K562 (cell line): ENCODE results near the gene UQCRC2. TPM values are rescaled to one million over a fixed set of nuclear protein-coding genes. Genes with fewer than 3 reads are reported as not detected.

Experiments
- ATAC-seq: fragments of 200-7000 bp; cut with Tn5 transposase; 3 replicates; pipeline ENCODE4 v1.9.1; 2020; ENCODE audit warnings: moderate library complexity
- BruUV-seq: library from RNA; stranded (reverse); fragments of 400-500 nt; replicated peaks from 2 replicates; lab custom pipeline; 2021; lab: Mats Ljungman, UMichigan
- CTCF ChIA-PET: fragments of 300-600 bp; formaldehyde crosslinking; extraction: SDS; loops from one replicate; lab custom pipeline; 2021; ENCODE audit warnings: low intra/inter-chr PET ratio; lab: Yijun Ruan, JAX
- POLR2A ChIA-PET: fragments of 300-600, 350-650 bp; sonication (Branson Sonifier 250); formaldehyde crosslinking; extraction: SDS; loops from one replicate; lab custom pipeline; 2021; ENCODE audit warnings: antibody characterized with exemption, inconsistent platforms; lab: Yijun Ruan, JAX
- DNase-seq, 4 experiments: peaks; one replicate each; pipeline versions ENCODE4 v3.0.0 to v3.0.0-alpha.2; 2011 to 2018; ENCODE audit warnings: low spot score in 3 of 4, mixed read lengths in 3 of 4; ENCODE audit errors: extremely low read depth in 1 of 4
- FAIRE-seq: peaks from 2 replicates; lab custom pipeline; 2011; peaks lifted over from hg19 to GRCh38; lab: Jason Lieb, UNC
- H2AFZ ChIP-seq: 2 replicates; pipeline ENCODE4 v1.6.0; 2011; ENCODE audit warnings: low read depth, low read length, control low read depth, inconsistent platforms
- H3K27ac ChIP-seq: fragments of 200-600 bp; 3 replicates; pipeline ENCODE4 v1.8.0; 2011; ENCODE audit warnings: low read depth, mild to moderate bottlenecking, control low read depth, inconsistent platforms, low read length, moderate library complexity, mixed read lengths; ENCODE audit errors: extremely low read depth
- H3K27me3 ChIP-seq, 2 experiments: fragments of 300-600 bp in 1 of 2; 2 replicates in 1 of 2; 3 replicates in 1 of 2; pipeline versions ENCODE4 v1.6.0 to v1.8.0; 2011; ENCODE audit warnings: inconsistent platforms in 2 of 2, low read length in 2 of 2, mild to moderate bottlenecking in 1 of 2, mixed read lengths in 1 of 2, moderate library complexity in 1 of 2; ENCODE audit not compliant: control insufficient read depth in 2 of 2, insufficient read depth in 2 of 2
- H3K36me3 ChIP-seq: fragments of 300-600 bp; 3 replicates; pipeline ENCODE4 v1.8.0; 2011; ENCODE audit warnings: mild to moderate bottlenecking, low read length, inconsistent platforms; ENCODE audit not compliant: control insufficient read depth, insufficient read depth
- H3K4me1 ChIP-seq, 2 experiments: fragments of 200-600 bp in 1 of 2; replicated peaks in 1 of 2; 2 replicates in 1 of 2; 3 replicates in 1 of 2; pipeline versions ENCODE4 v1.5.1 to v1.8.0; 2011; ENCODE audit warnings: inconsistent platforms in 2 of 2, low read length in 2 of 2, mild to moderate bottlenecking in 1 of 2, mixed read lengths in 1 of 2, moderate library complexity in 1 of 2; ENCODE audit not compliant: control insufficient read depth in 2 of 2, insufficient read depth in 2 of 2
- H3K4me2 ChIP-seq: 2 replicates; pipeline ENCODE4 v1.6.1; 2011; ENCODE audit warnings: low read length, control low read depth, inconsistent platforms, mixed read lengths; ENCODE audit not compliant: insufficient read depth
- H3K4me3 ChIP-seq: fragments of 200-600 bp; sonication (generic), shearing (Covaris generic); 2 replicates; pipeline ENCODE4 v1.5.1; 2016; ENCODE audit warnings: control low read depth, inconsistent platforms
- H3K79me2 ChIP-seq: fragments of 200-600 bp; 3 replicates; pipeline ENCODE4 v1.8.0; 2011; ENCODE audit warnings: low read length, inconsistent platforms; ENCODE audit not compliant: control insufficient read depth, insufficient read depth
- H3K9ac ChIP-seq, 2 experiments: 2 replicates each; pipeline versions ENCODE4 v1.6.0 to v1.6.1; 2011; ENCODE audit warnings: low read depth in 2 of 2, low read length in 2 of 2, control low read depth in 1 of 2, inconsistent platforms in 1 of 2, mild to moderate bottlenecking in 1 of 2, mixed read lengths in 1 of 2; ENCODE audit not compliant: insufficient read depth in 1 of 2
- H3K9me1 ChIP-seq: one replicate; pipeline ENCODE4 v1.6.0; 2011; ENCODE audit warnings: inconsistent platforms, mild to moderate bottlenecking, low read length, moderate library complexity; ENCODE audit not compliant: control insufficient read depth, insufficient read depth
- H3K9me3 ChIP-seq: replicated peaks from 2 replicates; pipeline ENCODE4 v1.5.1; 2011; ENCODE audit warnings: low read depth, low read length, inconsistent platforms; ENCODE audit not compliant: control insufficient read depth, insufficient read depth
- H4K20me1 ChIP-seq: replicated peaks from 2 replicates; pipeline ENCODE4 v1.6.1; 2011; ENCODE audit warnings: low read length, inconsistent platforms, mixed read lengths; ENCODE audit not compliant: control insufficient read depth, insufficient read depth
- CHD1 ChIP-seq: fragments of 200-600 bp; sonication (generic); IDR thresholded peaks from one replicate; pipeline ENCODE4 v1.6.1; 2012; ENCODE audit warnings: mild to moderate bottlenecking, moderate library complexity, low read length, inconsistent platforms
- DNMT1 ChIP-seq: fragments of 450-650 bp; IDR thresholded peaks from 2 replicates; pipeline ENCODE4 v1.6.1; 2016; ENCODE audit warnings: antibody characterized with exemption, mild to moderate bottlenecking
- GABPA ChIP-seq: fragments of 200-800 bp; sonication (Bioruptor generic); conservative IDR thresholded peaks from 2 replicates; pipeline ENCODE4 v1.6.1; 2016; ENCODE audit warnings: low read depth, missing genetic modification characterization, missing compliant biosample characterization
- HMG20B ChIP-seq: fragments of 250-450 bp; sonication (Bioruptor Pico); IDR thresholded peaks from 2 replicates; pipeline ENCODE4 v1.5.0; 2021; ENCODE audit warnings: mild to moderate bottlenecking
- POLR2G ChIP-seq: fragments of 200-400 bp; formaldehyde crosslinking; IDR thresholded peaks from 2 replicates; pipeline ENCODE4 v1.6.1; 2017; ENCODE audit warnings: low read depth, mild to moderate bottlenecking, antibody characterized with exemption, low read length, moderate library complexity
- RBFOX2 ChIP-seq: fragments of 200-400 bp; formaldehyde crosslinking; IDR thresholded peaks from 2 replicates; pipeline ENCODE4 v1.6.1; 2017; ENCODE audit warnings: low read depth, mild to moderate bottlenecking, low read length, moderate library complexity
- RCOR1 ChIP-seq, 2 experiments: IDR thresholded peaks; 2 replicates each; pipeline ENCODE4 v1.6.1; 2012; ENCODE audit warnings: low read depth in 2 of 2, low read length in 2 of 2, borderline replicate concordance in 1 of 2, improper control_type of control experiment in 1 of 2
- SMARCB1 ChIP-seq: IDR thresholded peaks from 2 replicates; pipeline ENCODE4 v1.6.1; 2011; ENCODE audit warnings: improper control_type of control experiment, low read depth; ENCODE audit not compliant: insufficient read length
- ZFX ChIP-seq: sonication (generic); formaldehyde crosslinking; IDR thresholded peaks from 2 replicates; pipeline ENCODE4 v1.8.0; 2022; ENCODE audit warnings: mild to moderate bottlenecking, missing genetic modification reagents, moderate library complexity
- ZNF23 ChIP-seq: fragments of 250-450 bp; sonication (Bioruptor Pico); IDR thresholded peaks from 2 replicates; pipeline ENCODE4 v1.4.0; 2020; ENCODE audit warnings: mild to moderate bottlenecking
- WGBS: fragments of 100-300 bp; shearing (Covaris generic); methylation state at CpG from one replicate; pipeline ENCODE4 v1.1.6; 2016; ENCODE audit warnings: low coverage, mixed read lengths; ENCODE audit not compliant: insufficient coverage; ENCODE audit errors: missing lambda C conversion rate; 5-methylcytosine and 5-hydroxymethylcytosine counted together
- in situ Hi-C: fragments of 300-500 bp; cut with MboI; formaldehyde crosslinking; loops from 4 replicates; pipeline ENCODE4 v1.15.0; 2018; ENCODE audit warnings: inconsistent platforms, mixed read lengths
- intact Hi-C: fragments of 100-400 bp; cut with micrococcal nuclease; formaldehyde crosslinking; loops from 2 replicates; pipeline ENCODE4 v1.14.2; 2022
- polyA plus RNA-seq, 8 experiments: library from polyadenylated mRNA; depleted of rRNA in 4 of 8; stranded (reverse) in 5 of 8; unstranded in 3 of 8; fragments of >200 nt; fragmentation: Nextera tagmentation in 2 of 8; fragmentation: Illumina TruSeq in 1 of 8; extraction: Ambion mirVana in 2 of 8; extraction: Trizol in 1 of 8; gene quantifications; 2 replicates each; pipeline versions ENCODE4 v1.2.1 to v1.2.3, GENCODE V29; 2011 to 2014; ENCODE audit warnings: inconsistent platforms in 1 of 8, missing spikeins in 1 of 8
- total RNA-seq, 7 experiments: library from RNA; depleted of rRNA in 6 of 7; stranded (reverse); fragments of >200 nt in 6 of 7; fragmentation: Illumina TruSeq in 2 of 7; extraction: Trizol in 2 of 7; gene quantifications; 2 replicates each; pipeline versions ENCODE4 v1.2.1 to v1.2.3, GENCODE V29; 2011 to 2021; ENCODE audit warnings: low replicate concordance in 1 of 7
- TF ChIP-seq, protein P1 (sequence below): fragments of 450-650 bp; IDR thresholded peaks from 2 replicates; pipeline ENCODE4 v1.7.0; 2016; ENCODE audit warnings: borderline replicate concordance
- TF ChIP-seq, protein P2 (sequence below), 2 experiments: IDR thresholded peaks; 2 replicates each; pipeline ENCODE4 v1.6.1; 2012; ENCODE audit warnings: improper control_type of control experiment in 2 of 2, low read depth in 2 of 2, low read length in 2 of 2, borderline replicate concordance in 1 of 2

Gene UQCRC2
- total and polyA plus RNA-seq, 9 of the 15 experiments (the other 6 are each of a cell fraction or from before 2014, with no cell fraction given) = 177 to 516 (median 319) TPM

DNA sequence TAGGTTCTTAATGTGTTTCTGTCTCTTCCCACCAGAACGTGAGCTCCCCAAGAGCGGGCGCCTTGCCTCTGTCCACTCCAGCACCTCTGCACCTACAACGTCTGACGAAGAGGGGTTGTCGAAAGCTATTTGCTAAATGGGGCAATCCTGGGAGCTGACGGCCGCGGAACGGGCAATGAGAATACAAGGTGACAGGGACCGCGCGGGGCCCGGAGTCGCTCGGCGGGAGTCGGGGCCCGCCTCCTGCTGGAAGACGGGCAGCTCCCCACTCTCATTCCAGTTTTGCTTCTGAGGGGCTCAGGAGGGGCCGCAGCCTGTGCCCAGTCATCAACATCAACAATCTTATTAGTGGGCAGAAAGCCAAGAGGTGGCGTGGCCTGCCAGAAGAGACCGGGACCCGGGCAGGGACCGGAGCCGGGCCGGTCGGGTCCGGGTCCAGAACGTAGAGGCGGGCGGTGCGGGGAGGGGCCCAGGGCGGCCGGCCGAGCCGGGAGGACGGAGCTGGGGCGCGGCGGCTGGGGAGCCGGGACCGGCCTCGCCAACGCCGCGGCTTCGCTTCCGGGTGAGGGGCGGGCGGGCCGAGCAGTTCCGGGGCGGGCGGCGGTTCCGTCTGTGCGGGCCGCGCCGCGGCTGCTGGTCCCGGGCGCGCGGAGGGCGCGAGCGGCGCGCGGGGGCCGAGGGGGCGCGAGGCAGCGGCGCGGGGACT, 54.5 kb downstream of the UQCRC2 start, which contains the start of gene MOSMO (continued):
- TF ChIP-seq, protein P1, sequence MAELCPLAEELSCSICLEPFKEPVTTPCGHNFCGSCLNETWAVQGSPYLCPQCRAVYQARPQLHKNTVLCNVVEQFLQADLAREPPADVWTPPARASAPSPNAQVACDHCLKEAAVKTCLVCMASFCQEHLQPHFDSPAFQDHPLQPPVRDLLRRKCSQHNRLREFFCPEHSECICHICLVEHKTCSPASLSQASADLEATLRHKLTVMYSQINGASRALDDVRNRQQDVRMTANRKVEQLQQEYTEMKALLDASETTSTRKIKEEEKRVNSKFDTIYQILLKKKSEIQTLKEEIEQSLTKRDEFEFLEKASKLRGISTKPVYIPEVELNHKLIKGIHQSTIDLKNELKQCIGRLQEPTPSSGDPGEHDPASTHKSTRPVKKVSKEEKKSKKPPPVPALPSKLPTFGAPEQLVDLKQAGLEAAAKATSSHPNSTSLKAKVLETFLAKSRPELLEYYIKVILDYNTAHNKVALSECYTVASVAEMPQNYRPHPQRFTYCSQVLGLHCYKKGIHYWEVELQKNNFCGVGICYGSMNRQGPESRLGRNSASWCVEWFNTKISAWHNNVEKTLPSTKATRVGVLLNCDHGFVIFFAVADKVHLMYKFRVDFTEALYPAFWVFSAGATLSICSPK = no peak
- no peak for TF ChIP-seq DNMT1

DNA sequence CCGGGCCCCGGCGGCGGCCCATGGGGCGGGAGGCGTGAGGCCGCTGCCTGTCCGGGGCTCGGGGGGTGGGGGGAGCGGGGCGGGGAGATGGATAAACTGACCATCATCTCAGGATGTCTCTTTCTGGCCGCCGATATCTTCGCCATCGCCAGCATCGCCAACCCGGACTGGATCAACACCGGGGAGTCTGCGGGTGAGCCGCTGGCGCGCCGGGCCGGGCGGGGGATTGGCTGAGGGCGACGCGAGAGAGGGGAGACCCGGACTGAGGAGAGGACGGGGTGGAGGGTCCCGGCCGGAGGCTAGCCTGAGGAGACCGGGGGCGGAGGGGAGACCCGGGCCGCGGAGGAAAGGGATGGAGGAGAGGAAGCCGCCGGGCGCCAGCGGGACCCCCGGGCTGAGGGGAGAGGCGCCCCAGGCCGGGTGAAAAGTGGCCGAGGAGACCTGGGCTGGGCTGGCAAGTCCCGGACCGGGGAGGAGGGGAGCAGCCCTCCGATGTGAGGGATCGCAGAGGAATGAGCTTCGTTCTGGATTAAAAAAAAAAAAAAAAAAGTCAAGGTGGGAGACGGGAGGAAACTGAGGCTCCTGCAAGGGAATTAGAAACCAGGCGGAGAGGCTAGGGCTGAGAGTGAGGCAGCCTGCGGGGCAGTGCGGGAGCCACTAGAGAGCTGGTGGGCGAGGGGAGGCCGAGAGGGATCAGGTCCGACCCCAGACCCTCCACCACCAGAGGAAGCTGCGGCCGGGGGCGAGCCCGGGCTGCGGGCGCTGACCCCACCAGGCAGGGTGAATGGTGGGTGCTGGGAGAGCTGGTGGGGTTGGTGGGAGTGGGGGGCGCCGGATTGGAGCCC, 55.3 kb downstream of the UQCRC2 start:
- POLR2A ChIA-PET = interaction anchor here (0.6 to 2.0 kb wide), 8 partner anchors 9 to 64 kb away, joined by 3 to 6 read pairs (median 4); no protein-coding TSS in a partner anchor
- Histone ChIP-seq H3K79me2 (peaks cover 24% of the 10 kb centered on the region), H3K9me1 (no peaks in the 10 kb centered on the region), H3K27ac (no peak overlapping the region), H3K4me2 (peak overlapping the region; percentile 76), H3K9ac (peak overlapping the region; percentile 64 to 92), H3K9me3 (no peaks in the 10 kb centered on the region), H4K20me1 (0 out of 2 replicates have a peak, but pooled peaks cover 6% of the 10 kb centered on the region), H3K36me3 (no peaks in the 10 kb centered on the region), H2AFZ (peak overlapping the region; percentile 80), H3K4me3 (peak overlapping the region; percentile 83), H3K4me1 (peaks cover 8 to 18% of the 10 kb centered on the region in 2 experiments; a peak in 4 of 5 replicates), H3K27me3 (peaks cover 0 to 4% of the 10 kb centered on the region in 2 experiments; a peak in 2 of 5 replicates)
- TSS peak; percentile 32 for BruUV-seq
- CTCF ChIA-PET = interaction anchor here (0.7 to 1.2 kb wide), 2 partner anchors 9 to 70 kb away, joined by 3 read pairs; no protein-coding TSS in a partner anchor
- peak in 1 of 4 experiments; percentile 32 for DNase-seq
- no peak for FAIRE-seq
- ATAC-seq = peak; percentile 11; the same call in 2 of the 3 replicates
- in situ Hi-C loops (no loop called here), intact Hi-C loops (no loop called here)
- 6% methylated on average over 11 of the region's 65 CpGs for WGBS
- TF ChIP-seq, protein P2, sequence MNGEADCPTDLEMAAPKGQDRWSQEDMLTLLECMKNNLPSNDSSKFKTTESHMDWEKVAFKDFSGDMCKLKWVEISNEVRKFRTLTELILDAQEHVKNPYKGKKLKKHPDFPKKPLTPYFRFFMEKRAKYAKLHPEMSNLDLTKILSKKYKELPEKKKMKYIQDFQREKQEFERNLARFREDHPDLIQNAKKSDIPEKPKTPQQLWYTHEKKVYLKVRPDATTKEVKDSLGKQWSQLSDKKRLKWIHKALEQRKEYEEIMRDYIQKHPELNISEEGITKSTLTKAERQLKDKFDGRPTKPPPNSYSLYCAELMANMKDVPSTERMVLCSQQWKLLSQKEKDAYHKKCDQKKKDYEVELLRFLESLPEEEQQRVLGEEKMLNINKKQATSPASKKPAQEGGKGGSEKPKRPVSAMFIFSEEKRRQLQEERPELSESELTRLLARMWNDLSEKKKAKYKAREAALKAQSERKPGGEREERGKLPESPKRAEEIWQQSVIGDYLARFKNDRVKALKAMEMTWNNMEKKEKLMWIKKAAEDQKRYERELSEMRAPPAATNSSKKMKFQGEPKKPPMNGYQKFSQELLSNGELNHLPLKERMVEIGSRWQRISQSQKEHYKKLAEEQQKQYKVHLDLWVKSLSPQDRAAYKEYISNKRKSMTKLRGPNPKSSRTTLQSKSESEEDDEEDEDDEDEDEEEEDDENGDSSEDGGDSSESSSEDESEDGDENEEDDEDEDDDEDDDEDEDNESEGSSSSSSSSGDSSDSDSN (IDR thresholded peaks at IDR 0.05; ENCODE audit: borderline replicate concordance in 1 of 2, low read depth in 2 of 2, low read length in 2 of 2) = peak in 1 of 2 experiments; percentile 3; a peak in 1 of 4 replicates
- peak in 1 of 2 experiments; percentile 3; a peak in 1 of 4 replicates for TF ChIP-seq RCOR1 (IDR thresholded peaks at IDR 0.05; ENCODE audit: borderline replicate concordance in 1 of 2, low read depth in 2 of 2, low read length in 2 of 2)
- TF ChIP-seq HMG20B (CRISPR knock-in tag) = no peak
- TF ChIP-seq SMARCB1 = no peak
- TF ChIP-seq CHD1 = peak; percentile 46
- peak; percentile 48 for TF ChIP-seq RBFOX2
- TF ChIP-seq ZFX (CRISPR knock-in tag) = no peak
- TF ChIP-seq POLR2G = peak; percentile 15; the same call in 1 of the 2 replicates
- peak; percentile 92 for TF ChIP-seq GABPA (tag)
- no peak for TF ChIP-seq ZNF23 (CRISPR knock-in tag)
